Caki2 (cell line): ENCODE measurements around the gene MOGAT1. TPM values are rescaled to one million over a fixed set of nuclear protein-coding genes. Genes with fewer than 3 reads are reported as not detected.

Source experiments
- DNase-seq: peaks from one replicate; pipeline ENCODE4 v3.0.0-alpha.2; 2015; ENCODE audit warnings: low read depth
- in situ Hi-C: cut with HindIII; loops from 2 replicates; pipeline ENCODE4 v1.10.0; 2016; ENCODE audit warnings: low sequenced_read_pairs, low pct_unique_long_range_greater_than_20kb, mixed read lengths
- total RNA-seq: library from RNA; depleted of rRNA; stranded (reverse); fragments of >200 nt; shearing (Covaris generic); gene quantifications from 2 replicates; pipeline ENCODE4 v1.2.3, GENCODE V29; 2014; ENCODE audit warnings: low replicate concordance; rRNA removed

The MOGAT1 gene, protein sequence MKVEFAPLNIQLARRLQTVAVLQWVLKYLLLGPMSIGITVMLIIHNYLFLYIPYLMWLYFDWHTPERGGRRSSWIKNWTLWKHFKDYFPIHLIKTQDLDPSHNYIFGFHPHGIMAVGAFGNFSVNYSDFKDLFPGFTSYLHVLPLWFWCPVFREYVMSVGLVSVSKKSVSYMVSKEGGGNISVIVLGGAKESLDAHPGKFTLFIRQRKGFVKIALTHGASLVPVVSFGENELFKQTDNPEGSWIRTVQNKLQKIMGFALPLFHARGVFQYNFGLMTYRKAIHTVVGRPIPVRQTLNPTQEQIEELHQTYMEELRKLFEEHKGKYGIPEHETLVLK
- not detected in 2 replicates for total RNA-seq

- DNase-seq: no peak
- in situ Hi-C loops: no loop called here
These were observed at the start of gene MOGAT1 for GRCh38 chr2:222671259-222672067. Gene MOGAT1 (plus strand): TSS chr2:222671658. CDS start chr2:222671786, 128 bp downstream.

DNA sequence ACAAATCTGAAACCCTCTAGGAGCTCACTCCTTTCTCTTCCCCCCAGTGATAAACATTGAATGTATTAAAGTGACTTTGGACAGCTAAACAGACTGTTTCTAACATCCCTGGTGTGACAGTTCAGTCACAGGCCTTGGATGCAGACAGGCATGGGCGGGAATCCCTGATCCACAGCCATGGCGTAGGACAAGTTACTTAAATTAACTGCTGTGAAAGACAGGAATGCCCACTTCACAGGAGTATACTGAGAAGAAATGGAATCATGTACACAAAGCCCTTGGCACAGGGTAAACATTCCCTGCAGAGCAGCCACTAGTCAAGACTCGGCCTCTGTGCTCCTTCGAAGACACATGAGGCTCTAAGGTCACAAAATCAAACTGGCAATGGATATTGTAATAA, 49.6 kb upstream of the MOGAT1 start:
- in situ Hi-C loops: no loop called here
- DNase-seq: no peak

- DNase-seq: no peak
- in situ Hi-C loops: no loop called here
These were observed 48.5 kb upstream of the MOGAT1 start for GRCh38 chr2:222622910-222623309.

DNA sequence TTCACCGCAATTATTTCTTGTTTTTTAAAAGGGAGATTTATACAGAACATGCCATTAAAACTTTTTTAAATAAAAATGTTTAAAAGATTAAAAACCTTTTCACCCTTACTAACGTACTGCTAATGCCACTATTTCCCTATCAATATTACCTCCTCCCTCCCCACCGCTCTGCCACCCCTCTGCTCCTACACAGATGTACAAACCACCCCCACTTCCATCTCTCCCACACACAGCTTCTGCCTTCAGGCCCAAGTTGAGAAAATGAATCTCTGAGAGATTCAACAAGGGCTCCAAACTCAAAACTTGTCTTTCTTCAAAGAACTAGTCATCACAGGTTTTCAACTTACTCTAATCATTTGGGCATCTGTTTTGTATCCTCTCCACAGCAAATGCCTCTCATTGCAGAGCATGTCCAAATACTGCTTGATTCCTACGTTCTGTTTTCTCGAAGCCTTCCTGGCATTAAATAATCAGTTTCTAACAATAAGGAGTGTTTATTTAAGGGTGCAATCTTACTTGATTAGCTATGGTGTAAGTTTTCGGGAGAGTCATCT, 47.6 kb upstream of the MOGAT1 start:
- in situ Hi-C loops: no loop called here
- DNase-seq: no peak

GRCh38 chr2:222627764-222628163, 43.7 kb upstream of the MOGAT1 start:
- in situ Hi-C loops: no loop called here
- DNase-seq: no peak

GRCh38 chr2:222635295-222635694, 36.2 kb upstream of the MOGAT1 start:
- no peak for DNase-seq
- in situ Hi-C loops: no loop called here

- DNase-seq: no peak
- in situ Hi-C loops: no loop called here
These were observed 34.4 kb upstream of the MOGAT1 start for GRCh38 chr2:222637067-222637466.

DNA sequence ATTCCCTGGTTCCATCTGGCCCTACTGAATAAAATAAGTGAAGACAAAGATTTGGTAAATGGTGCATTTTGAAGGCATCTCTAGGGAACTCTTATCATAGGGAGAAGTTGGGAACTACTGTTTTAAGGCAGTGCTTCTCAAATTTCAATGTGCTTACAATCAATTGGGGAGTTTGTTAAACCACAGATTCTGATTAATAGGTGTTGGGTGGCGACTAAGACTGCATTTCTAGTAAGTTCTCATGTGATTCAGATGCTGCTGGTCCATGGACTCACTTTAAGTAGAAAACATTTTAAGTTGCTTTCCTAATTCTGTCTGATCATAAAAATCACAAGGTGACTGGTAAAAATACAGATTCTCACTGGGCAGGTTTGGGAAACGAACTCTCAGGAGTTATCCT, 30.1 kb upstream of the MOGAT1 start:
- in situ Hi-C loops: no loop called here
- no peak for DNase-seq

GRCh38 chr2:222643134-222643533, 28.3 kb upstream of the MOGAT1 start:
- in situ Hi-C loops: no loop called here
- DNase-seq: no peak

GRCh38 chr2:222646008-222646407, 25.4 kb upstream of the MOGAT1 start:
- in situ Hi-C loops: no loop called here
- DNase-seq: no peak

DNA sequence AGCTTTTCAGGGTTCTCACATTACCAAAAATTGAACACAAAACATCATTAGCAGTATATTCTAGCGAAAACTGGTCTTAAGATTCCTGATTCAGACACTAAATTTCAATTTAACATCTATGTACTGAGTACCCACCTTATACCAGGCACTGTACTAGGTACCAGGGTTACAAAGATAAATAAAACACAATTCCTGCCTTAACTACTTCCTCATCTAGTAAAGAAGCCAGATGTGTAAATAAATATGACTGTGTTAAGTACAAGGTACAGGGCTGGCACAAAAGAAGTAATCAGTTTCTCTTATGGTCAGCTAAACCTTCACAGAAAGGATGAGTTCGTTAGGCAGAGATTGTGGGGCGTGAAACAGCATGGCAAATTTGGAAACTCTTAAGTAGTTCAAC, 21.7 kb upstream of the MOGAT1 start:
- in situ Hi-C loops: no loop called here
- DNase-seq: no peak

DNA sequence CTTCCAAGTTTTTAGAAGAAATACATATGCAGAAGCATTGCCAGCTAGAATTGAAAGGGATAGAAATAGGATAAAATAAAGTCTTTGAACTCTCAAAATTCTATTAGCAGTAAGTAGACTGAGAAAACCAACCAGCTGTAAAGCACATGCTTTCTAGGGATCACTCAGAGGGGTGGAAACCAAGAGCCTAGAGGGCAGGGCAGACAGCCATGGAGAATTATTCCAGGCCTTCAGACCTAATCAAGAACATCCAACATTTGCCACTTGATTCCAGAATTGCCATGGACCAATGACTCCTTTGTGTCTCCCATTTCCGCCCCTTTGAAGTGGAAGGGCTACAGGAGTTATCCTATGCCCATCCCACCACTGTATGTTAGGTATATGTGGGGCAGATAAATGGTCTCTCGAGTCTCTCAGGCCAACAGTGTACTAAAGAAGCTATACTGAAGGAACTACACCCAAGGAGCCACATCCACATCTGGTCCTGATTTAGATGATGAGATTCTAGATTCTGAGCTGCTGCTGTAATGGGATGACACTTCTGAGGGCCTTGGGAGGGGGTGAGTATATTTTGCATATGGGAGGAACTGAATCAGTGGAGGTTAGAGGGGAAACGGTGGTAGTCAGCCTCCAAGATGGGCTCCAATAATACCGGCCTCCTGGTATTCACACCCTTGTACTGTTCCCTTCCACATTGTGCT, 19.6 kb upstream of the MOGAT1 start:
- in situ Hi-C loops: no loop called here
- no peak for DNase-seq

DNA sequence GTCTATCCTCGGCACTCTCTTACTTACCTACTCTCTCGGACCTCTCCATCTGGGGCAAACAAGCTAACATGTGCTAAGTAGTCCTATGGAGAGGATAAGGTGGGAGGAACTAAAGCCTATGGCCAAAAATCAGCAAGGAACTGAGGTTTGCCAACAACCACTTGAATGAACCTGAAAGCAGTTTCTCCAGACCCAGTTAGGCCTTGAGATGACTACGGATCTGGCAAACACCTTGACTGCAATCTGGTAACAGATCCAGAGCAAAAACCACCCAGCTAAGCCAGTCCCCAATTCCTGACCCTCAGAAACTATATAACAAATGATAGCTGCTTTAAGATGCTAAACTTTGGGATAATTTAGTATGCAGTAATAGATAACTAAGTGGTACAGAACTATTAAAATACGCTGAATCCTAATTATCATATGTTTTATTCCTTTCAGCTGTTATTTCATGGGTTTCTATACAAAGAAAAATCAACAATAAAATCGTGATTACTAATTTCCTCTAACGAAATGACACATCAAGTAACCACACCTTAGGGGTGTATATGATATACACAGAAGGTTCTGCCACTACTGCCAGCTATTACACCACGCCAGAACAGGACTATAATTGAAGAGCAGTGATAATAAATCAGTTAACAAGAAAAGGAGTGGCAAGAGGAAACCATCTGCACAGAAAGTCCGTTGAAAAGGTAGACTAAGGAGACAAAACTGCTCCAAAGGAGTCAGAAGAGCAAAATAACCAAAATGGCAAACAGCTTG, 18.8 kb upstream of the MOGAT1 start:
- no peak for DNase-seq
- in situ Hi-C loops: no loop called here

- no peak for DNase-seq
- in situ Hi-C loops: no loop called here
These were observed 18.2 kb upstream of the MOGAT1 start for GRCh38 chr2:222653280-222653679.

GRCh38 chr2:222655787-222656525, 15.5 kb upstream of the MOGAT1 start, which contains the start of gene FARSB:
Gene FARSB (minus strand): TSS chr2:222656092. CDS start chr2:222656073, 19 bp downstream.
- peak; percentile 95 for DNase-seq
- in situ Hi-C loops: no loop called here

GRCh38 chr2:222656526-222657446, 14.7 kb upstream of the MOGAT1 start:
- in situ Hi-C loops: no loop called here
- DNase-seq: peak; percentile 5
